HG03520 (cell line): Measurements from ENCODE around the gene NPIPA1.
"Not testable (repeated sequence)": the region's sequence is repeated elsewhere in the genome, so short reads cannot be mapped to it uniquely, and the experiment has no call there.

Experiments
- ATAC-seq: cut with Tn5 transposase; IDR thresholded peaks from one replicate; pipeline ENCODE4 v1.9.1; 2021; ENCODE audit warnings: mild to moderate bottlenecking, moderate library complexity; ENCODE audit not compliant: unreplicated experiment

Gene NPIPA1

GRCh38 chr16:14937143-14937542, at the start of gene NPIPA1:
NPIPA1 (plus strand) TSS chr16:14937443; CDS start chr16:14937443, 0 bp downstream.
- ATAC-seq, result not testable (repeated sequence)

GRCh38 chr16:14892111-14892510, 45.1 kb upstream of the NPIPA1 start:
- not testable (repeated sequence) for ATAC-seq

- ATAC-seq, result not testable (repeated sequence)
Measured at GRCh38 chr16:14895382-14895781, 41.9 kb upstream of the NPIPA1 start.

GRCh38 chr16:14896023-14896422, 41.2 kb upstream of the NPIPA1 start:
- ATAC-seq, result not testable (repeated sequence)

- ATAC-seq, result not testable (repeated sequence)
Measured at GRCh38 chr16:14897006-14897664, 40.1 kb upstream of the NPIPA1 start.

- not testable (repeated sequence) for ATAC-seq
Measured at GRCh38 chr16:14898162-14898561, 39.1 kb upstream of the NPIPA1 start.

GRCh38 chr16:14903191-14903957, 33.9 kb upstream of the NPIPA1 start:
- not testable (repeated sequence) for ATAC-seq

- ATAC-seq, result not testable (repeated sequence)
Measured at GRCh38 chr16:14909744-14910143, 27.5 kb upstream of the NPIPA1 start.

- not testable (repeated sequence) for ATAC-seq
Measured at GRCh38 chr16:14910833-14911629, 26.2 kb upstream of the NPIPA1 start.

- ATAC-seq, result not testable (repeated sequence)
Measured at GRCh38 chr16:14911954-14912353, 25.3 kb upstream of the NPIPA1 start.

GRCh38 chr16:14912588-14912987, 24.7 kb upstream of the NPIPA1 start:
- ATAC-seq, result not testable (repeated sequence)

- ATAC-seq, result not testable (repeated sequence)
Measured at GRCh38 chr16:14918504-14918903, 18.7 kb upstream of the NPIPA1 start.

GRCh38 chr16:14919837-14920600, 17.2 kb upstream of the NPIPA1 start:
- not testable (repeated sequence) for ATAC-seq

- not testable (repeated sequence) for ATAC-seq
Measured at GRCh38 chr16:14922285-14922684, 15.0 kb upstream of the NPIPA1 start.

DNA sequence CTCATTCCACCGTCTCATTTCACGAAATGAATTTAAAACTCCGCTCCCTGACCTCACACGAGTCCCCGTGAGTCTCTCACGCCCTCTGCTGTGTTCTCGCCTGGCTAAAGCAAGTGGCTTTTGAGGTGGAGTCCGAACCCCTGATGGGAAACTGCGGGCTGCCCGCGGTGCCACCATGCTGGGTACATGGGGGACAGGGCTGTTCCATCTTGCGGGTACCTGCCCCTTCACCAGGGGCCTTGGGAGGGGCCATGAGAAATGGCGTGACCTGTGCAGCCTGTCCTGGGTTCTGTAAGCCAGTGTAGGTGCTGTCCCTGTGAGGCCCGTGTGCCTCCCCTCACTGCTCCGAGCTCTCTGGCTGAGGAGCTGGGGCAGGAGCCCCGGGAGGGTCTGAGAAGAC, 14.3 kb upstream of the NPIPA1 start:
- ATAC-seq, result not testable (repeated sequence)

DNA sequence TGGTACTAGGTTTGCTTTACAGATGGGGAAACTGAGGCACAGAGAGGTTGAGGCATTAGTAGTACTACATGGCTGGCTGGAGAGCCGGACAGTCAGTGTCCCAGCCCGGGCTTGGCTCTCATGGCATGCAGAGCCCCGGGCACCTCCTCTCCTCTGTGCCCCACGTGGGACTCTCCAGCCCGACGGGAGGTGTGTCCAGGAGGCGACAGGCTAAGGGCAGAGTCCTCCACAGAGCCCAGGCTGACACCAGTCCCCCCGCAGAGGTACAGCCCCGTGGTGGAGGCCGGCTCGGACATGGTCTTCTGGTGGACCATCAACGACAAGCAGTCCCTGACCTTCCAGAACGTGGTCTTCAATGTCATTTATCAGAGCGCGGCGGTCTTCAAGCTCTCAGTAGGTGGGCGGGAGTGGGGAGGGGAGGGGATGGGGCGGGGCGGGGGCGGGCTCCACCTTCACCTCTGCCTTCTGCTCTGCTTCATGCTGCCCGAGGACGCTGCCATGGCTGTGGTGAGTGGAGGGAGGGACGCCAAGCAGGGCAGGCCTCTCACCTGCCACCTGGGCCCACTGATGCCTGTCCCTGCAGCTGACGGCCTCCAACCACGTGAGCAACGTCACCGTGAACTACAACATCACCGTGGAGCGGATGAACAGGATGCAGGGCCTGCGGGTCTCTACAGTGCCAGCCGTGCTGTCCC, 13.7 kb upstream of the NPIPA1 start:
- not testable (repeated sequence) for ATAC-seq

GRCh38 chr16:14924359-14924758, 12.9 kb upstream of the NPIPA1 start:
- not testable (repeated sequence) for ATAC-seq

DNA sequence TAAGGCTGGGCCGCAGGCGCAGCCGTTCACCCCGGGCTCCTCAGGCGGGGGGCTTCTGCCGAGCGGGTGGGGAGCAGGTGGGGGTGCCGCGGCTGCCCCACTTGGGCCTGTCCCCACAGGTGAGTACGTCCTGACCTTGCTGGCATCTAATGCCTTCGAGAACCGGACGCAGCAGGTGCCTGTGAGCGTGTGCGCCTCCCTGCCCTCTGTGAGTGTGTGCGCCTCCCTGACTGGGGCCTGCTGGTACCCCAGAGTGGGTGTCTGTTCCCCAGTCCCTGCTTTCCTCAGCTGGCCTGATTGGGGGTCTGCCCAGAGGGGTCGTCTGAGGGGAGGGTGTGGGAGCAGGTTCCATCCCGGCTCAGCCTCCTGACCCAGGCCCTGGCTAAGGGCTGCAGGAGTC, 12.3 kb upstream of the NPIPA1 start:
- ATAC-seq, result not testable (repeated sequence)

- not testable (repeated sequence) for ATAC-seq
Measured at GRCh38 chr16:14928064-14928714, 9.1 kb upstream of the NPIPA1 start.
